ENCODE measurements around the gene HELZ2. TPM values are rescaled to one million over a fixed set of nuclear protein-coding genes. Genes with fewer than 3 reads are reported as not detected.
A peak's percentile ranks its signal among the peaks of the same experiment; 100 is the strongest.

Gene HELZ2
- total RNA-seq, 1 experiment from 2014 or later = 17.8 TPM

DNA sequence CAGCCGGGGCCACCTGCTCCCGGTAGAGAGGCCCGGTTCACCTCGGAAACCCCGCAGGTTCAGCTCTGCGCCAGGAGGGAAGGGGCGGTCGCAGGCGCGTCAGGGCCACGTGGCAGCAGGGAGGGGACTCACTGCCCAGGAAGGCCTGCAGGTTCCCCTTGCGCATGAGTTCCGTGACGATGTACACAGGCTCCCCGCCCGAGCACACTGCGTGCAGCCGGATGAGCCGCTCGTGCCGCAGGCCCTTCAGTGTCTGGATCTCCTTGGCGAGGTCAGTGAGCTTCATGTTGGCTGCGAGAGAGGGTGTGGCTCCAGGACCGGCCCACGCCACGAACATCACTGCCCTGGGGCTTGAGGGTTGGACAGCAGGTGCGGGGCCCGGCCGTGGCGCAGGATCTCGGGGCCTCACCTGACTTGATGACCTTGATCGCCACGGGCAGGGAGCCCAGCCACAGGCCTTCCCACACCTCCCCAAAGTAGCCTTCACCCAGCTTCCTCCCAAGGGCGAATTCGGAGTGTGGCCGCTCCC lies 31.9 kb downstream of the HELZ2 start:
- Histone ChIP-seq H3K4me1 (replicated peaks) (peaks cover 14% of the 10 kb centered on the region), H3K27ac (no peak overlapping the region), H3K36me3 (no peaks in the 10 kb centered on the region), H3K9me3 (replicated peaks) (no peaks in the 10 kb centered on the region), H3K4me3 (no peak overlapping the region), H3K27me3 (replicated peaks) (peaks cover 12% of the 10 kb centered on the region)
- no peak for DNase-seq (ENCODE audit: low read depth in 1 of 2, low spot score in 2 of 2)

DNA sequence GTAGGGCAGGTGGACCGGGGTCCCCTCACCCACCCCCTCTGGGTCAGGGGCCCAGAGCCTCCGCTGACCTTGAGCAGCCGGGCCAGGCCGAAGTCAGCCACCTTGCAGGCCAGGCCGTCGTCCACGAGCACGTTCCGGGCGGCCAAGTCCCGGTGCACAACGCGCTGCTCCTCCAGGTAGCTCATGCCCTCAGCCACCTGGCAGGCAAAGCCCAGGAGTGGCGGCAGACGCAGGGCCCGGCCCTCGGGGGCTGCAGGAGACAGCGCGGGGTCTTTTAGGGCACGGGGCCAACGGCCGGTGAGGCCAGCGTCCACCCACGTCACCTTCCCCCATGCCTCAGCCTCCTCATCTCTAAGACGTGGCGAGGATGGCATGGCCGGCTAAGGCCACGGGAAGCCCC lies 32.7 kb downstream of the HELZ2 start:
- Histone ChIP-seq H3K27ac (no peak overlapping the region), H3K27me3 (replicated peaks) (peaks cover 7% of the 10 kb centered on the region; the same call in 1 of the 2 replicates), H3K9me3 (replicated peaks) (no peaks in the 10 kb centered on the region), H3K4me3 (no peak overlapping the region), H3K4me1 (replicated peaks) (peaks cover 14% of the 10 kb centered on the region), H3K36me3 (no peaks in the 10 kb centered on the region)
- no peak for DNase-seq (ENCODE audit: low read depth in 1 of 2, low spot score in 2 of 2)

DNA sequence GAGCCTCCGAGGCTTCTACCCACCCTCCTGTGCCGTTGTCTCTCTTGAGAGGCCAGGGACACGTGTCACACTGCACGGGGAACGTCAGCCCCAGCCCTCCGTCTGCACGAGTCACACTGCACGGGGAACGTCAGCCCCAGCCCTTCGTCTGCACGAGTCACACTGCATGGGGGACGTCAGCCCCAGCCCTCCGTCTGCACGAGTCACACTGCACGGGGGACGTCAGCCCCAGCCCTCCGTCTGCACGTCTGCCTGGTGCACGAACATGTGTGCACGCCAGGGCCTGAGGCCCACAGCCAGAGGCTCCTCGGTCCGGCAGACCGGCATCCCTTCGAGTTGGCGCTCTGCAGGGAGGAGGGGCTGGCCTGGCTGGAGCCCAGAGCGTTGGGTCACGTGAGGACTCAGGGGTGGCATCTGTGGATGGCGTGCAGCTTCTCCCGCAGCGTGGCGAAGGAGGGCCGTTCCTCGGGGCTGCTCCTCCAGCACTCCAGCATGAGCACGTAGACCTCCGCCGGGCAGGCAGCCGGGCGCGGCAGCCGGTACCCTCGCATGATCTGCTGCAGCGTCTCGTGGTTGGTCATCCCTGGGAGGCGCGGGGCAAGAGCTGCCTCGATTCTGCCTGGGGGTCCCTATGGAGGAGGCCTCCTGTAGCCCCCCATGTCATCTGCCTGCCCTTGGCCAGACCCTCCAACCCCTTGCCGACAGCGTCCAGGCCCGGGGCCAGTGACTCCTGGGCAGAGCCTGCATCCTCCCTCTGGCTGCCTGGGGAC lies 33.4 kb downstream of the HELZ2 start:
- H3K27me3 ChIP-seq (replicated peaks) = peaks cover 7% of the 10 kb centered on the region; the same call in 1 of the 2 replicates
- peaks cover 14% of the 10 kb centered on the region for H3K4me1 ChIP-seq (replicated peaks)
- H3K9me3 ChIP-seq (replicated peaks) = no peaks in the 10 kb centered on the region
- DNase-seq (ENCODE audit: low read depth in 1 of 2, low spot score in 2 of 2) = no peak
- no peaks in the 10 kb centered on the region for H3K36me3 ChIP-seq
- no peak overlapping the region for H3K4me3 ChIP-seq
- H3K27ac ChIP-seq = no peak overlapping the region

DNA sequence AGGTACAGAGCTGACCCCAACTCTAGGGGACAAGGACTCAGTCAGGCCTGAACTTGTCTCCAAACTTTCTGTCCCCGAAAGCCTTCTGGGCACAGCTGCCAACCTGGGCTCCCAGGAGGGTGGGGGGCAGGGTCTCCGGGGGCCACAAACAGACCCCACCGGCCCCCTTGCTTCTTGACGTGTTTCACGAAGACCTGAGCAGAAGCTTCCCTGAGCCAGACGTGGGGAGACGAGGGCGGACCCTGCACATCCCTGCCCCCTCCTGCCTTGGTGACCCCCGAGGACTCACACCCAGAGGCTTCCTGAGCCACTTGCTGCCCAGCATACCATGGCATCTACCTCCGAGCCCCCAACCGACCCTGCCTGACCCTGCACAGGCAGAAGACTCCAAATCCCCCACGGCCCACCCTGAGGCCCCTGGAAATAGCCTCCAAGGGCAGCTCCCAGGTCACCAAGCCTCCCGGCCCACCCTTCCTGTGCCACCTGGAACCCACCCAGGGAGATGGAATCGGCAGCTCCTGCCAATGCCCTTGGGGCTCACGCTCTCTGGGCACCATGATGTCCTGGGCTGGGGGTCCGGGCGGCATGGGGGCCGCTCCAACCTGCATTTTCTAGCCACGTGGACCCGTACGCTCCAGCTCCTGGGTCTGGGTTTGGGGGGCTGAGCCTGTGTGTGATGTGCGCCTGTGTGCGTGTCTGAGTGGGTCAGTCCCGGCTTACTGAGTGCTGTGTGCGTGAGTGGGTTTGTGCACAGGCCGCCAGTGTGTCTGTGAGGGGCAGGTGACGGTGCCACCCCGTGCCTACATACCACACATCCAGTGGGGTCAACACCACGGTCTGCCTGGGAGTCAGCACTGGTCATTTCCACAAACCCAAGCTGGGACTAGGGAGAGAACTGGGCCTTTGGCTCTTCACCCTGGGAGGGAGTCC lies 34.3 kb downstream of the HELZ2 start:
- no peak overlapping the region for H3K27ac ChIP-seq
- no peak overlapping the region for H3K4me3 ChIP-seq
- no peaks in the 10 kb centered on the region for H3K36me3 ChIP-seq
- H3K4me1 ChIP-seq (replicated peaks) = peaks cover 14% of the 10 kb centered on the region
- DNase-seq (ENCODE audit: low read depth in 1 of 2, low spot score in 2 of 2) = no peak
- H3K9me3 ChIP-seq (replicated peaks) = no peaks in the 10 kb centered on the region
- peaks cover 14% of the 10 kb centered on the region for H3K27me3 ChIP-seq (replicated peaks)

DNA sequence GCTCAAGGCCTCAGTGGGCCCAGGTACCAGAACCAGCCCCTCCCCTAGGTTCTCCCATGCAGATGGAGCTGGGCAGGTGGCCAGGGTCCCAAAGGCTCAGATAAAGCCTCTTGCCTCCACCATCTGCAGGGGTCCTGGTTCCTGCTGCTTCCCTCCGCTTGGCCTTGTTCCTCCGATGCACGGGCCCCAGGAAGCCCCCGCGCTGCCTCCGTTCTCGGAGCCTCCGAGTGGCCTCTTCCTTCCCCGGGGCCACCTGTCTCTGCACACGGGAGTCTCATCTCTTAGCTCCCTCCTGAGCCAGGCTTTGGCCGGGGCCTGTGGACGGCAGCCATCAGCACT lies 35.0 kb downstream of the HELZ2 start:
- Histone ChIP-seq H3K4me1 (replicated peaks) (peaks cover 14% of the 10 kb centered on the region), H3K4me3 (no peak overlapping the region), H3K27ac (no peak overlapping the region), H3K27me3 (replicated peaks) (peaks cover 18% of the 10 kb centered on the region), H3K9me3 (replicated peaks) (no peaks in the 10 kb centered on the region), H3K36me3 (no peaks in the 10 kb centered on the region)
- DNase-seq (ENCODE audit: low read depth in 1 of 2, low spot score in 2 of 2) = no peak

DNA sequence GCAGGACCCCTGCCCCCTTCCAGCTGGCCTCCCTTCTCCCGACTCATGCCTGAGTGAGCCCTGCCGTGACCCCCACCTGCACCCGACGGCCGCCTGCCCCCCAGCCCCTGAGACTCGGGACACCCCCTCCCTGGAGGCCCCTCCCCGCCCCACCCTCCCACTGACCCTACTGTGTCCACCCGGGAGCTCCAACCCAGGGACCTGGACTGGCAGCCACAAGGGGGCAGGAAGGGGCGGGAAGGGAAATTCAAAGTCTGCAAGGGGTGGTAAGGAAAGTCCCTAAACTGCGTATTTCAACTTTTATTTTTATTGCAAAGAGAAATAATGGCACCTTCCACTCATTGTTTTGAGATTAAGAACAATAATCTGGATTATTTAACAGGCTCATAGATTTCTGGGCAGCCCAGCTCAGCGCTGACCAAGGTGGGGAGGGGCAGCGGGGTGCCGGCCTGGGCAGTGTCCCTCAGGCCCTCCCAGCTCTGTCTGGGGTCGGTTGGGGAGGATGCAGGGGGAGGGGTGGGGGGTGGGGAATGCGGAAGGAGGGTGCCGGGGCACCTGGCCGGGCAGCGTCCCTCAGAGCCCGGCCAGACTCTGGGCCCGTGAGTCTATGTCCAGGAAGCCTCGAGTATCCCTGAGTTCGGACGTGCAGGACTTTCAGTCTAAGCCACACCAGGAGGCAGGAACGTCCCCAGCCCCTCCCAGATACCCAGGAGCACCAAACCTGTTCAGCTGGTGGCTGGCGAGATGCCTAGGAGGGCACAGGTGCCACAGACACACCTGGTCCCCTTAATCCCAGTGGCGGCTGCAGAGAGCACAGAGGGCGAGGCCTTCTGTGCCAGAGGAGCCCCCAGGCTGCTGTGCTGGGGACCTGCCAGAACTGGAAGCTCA lies 35.6 kb downstream of the HELZ2 start:
- Histone ChIP-seq H3K27me3 (replicated peaks) (peaks cover 20% of the 10 kb centered on the region), H3K4me1 (replicated peaks) (peaks cover 14% of the 10 kb centered on the region), H3K4me3 (peak overlapping the region; percentile 15), H3K9me3 (replicated peaks) (no peaks in the 10 kb centered on the region), H3K27ac (no peak overlapping the region), H3K36me3 (no peaks in the 10 kb centered on the region)
- peak in 1 of 2 experiments; percentile 72 for DNase-seq (ENCODE audit: low read depth in 1 of 2, low spot score in 2 of 2)

DNA sequence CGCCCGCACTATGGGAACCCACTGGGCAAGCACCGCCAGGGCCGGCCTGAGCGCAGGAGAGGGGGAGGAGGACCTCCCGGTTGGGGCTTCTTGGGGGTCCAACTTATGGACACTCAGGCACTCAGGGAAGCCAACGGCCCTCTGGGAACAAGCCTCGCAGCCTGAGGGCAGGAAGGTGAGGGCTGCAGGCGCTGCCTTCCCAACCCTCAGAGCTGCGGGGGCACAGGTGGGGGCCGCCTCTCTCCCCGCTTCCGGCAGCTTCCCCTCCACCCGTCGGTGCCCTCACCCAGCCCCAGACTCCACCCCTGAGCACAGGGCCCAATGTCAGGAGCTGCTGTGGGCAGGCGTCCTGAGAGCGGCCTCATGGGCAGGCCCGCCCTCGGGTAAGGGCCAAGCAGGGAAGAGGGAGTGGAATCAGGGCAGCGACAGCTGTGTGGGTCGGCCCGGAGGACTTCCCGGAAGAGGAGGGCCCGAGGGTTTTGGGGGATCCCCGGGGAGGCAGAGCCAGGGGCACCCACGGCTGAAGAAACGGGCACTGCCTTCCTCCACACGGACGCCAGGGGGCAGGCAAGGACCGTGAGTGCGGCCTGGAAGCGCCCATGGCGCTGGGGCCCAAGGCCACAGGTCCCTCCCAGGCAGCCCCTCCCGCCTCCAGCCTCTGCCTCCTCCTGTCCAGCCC lies 36.4 kb downstream of the HELZ2 start:
- no peaks in the 10 kb centered on the region for H3K9me3 ChIP-seq (replicated peaks)
- peak; percentile 85 to 86 for DNase-seq (ENCODE audit: low read depth in 1 of 2, low spot score in 2 of 2)
- H3K4me1 ChIP-seq (replicated peaks) = peaks cover 14% of the 10 kb centered on the region
- no peaks in the 10 kb centered on the region for H3K36me3 ChIP-seq
- peaks cover 24% of the 10 kb centered on the region for H3K27me3 ChIP-seq (replicated peaks)
- no peak overlapping the region for H3K27ac ChIP-seq
- H3K4me3 ChIP-seq = peak overlapping the region; percentile 15

DNA sequence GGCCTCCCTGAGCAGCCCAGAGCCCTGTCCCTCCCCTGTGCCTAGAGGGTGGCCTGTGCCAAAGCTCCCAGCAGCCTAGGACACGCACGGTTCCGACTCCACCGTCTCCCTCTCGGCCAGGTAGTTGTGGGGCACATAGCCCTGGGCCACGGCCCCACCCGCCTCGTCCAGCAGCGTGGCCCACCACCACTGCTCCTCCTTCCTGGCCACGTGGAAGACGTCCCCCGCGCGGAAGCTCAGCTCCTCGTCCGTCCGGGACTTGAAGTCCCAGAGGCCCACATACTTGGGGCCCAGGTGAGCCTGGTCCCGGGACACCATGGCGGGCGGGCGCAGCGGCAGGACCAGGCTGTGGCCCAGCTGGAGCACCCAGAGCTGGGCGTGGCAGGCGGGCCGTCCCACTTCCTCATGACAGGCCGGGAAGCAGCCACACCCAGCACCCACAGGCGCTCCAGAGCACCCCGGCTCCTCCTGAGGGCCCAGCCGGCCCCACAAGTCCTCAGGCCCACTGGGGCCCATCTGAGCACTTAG lies 37.0 kb downstream of the HELZ2 start, which contains the start of gene PTK6:
Gene PTK6 (minus strand): TSS at position 380 of the 528 bp plus-strand sequence. CDS start 62 bp downstream, at position 318.
- no peak within 1 kb of the TSS for H3K27ac ChIP-seq
- H3K9me3 ChIP-seq (replicated peaks) = no peaks in the 10 kb centered on the region
- DNase-seq (ENCODE audit: low read depth in 1 of 2, low spot score in 2 of 2) = no peak
- H3K36me3 ChIP-seq = no peaks in the 10 kb centered on the region
- H3K4me3 ChIP-seq = peak within 1 kb of the TSS; percentile 15
- peaks cover 25% of the 10 kb centered on the region for H3K27me3 ChIP-seq (replicated peaks)
- peaks cover 14% of the 10 kb centered on the region for H3K4me1 ChIP-seq (replicated peaks)

DNA sequence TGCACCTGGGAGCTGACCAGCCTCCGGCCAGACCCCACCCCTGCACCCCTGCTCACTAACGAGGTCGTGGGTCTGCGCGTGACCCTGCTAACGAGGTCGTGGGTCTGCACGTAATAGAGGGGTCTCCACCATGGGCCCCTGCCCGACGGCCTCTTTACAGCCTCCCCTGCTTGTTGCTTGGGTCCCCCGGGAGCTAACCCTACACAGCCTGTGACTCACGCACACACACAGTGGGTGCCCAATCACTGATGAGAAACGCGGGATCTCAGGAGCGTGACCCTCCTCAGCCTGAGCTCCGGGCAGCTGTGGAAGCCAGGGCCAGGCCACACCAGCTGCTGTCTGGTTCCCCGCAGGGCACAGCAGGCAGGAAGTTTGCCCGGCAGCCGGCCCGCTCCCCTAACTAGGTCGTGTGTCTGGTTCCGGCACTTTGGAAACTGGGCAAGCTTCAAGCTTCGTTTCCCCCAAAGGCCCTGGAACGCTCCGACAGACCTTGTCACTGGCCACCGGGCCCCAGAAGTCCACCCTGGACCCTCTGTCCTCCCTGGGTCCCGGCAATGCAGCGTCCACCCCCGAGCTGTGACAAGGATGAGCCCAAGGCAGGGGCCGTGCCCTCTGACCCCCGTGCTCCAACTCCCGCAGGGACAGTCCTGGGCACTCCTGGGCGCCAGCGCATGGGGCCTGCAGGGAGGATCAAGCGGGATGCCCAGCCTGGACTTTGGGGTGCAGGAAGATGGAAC lies 37.6 kb downstream of the HELZ2 start:
- H3K36me3 ChIP-seq = no peaks in the 10 kb centered on the region
- no peak for DNase-seq (ENCODE audit: low read depth in 1 of 2, low spot score in 2 of 2)
- no peaks in the 10 kb centered on the region for H3K9me3 ChIP-seq (replicated peaks)
- H3K27me3 ChIP-seq (replicated peaks) = peaks cover 25% of the 10 kb centered on the region
- H3K4me1 ChIP-seq (replicated peaks) = peaks cover 14% of the 10 kb centered on the region
- H3K4me3 ChIP-seq = no peak overlapping the region
- H3K27ac ChIP-seq = no peak overlapping the region

DNA sequence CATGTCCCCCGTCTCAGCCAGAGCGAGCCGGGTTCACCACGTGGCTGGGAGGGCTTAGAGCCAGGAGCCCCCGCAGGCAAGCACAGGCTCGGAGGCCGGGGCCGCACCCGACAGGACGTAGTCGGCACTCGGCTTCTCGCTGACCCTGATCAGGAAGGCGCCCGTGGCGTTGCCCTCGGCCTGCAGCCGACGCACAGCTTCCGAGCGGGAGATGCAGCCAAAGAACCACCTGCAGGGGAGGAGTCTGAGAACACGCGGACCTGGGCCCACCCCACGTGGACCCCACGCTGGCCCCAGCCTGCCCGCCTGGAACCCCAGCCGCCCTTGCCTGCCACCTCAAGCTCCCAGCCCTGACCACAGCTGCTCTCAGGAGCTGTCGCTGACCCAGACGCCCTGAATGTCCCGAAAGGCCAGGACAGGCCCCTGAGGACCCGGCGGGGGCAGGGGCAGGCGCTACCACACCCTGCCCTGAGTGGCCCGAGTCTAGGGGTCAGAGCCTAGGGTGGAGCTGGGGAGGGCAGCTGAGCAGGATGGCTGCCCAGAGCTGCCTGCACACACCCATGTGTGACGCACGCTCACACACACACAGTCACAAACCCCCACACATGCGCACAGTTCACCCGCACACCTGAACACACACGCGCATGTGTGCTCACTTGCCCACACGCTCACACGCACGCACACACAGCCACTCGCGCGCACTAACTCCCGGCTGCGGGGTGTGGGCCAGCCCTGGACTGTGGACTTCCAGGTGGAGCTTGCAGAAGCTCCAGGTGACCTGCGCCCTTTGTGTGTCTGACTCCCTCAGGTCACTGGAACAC lies 39.0 kb downstream of the HELZ2 start:
- Histone ChIP-seq H3K4me1 (replicated peaks) (peaks cover 7% of the 10 kb centered on the region), H3K27me3 (replicated peaks) (peaks cover 25% of the 10 kb centered on the region), H3K9me3 (replicated peaks) (no peaks in the 10 kb centered on the region), H3K27ac (no peak overlapping the region), H3K36me3 (no peaks in the 10 kb centered on the region), H3K4me3 (no peak overlapping the region)
- no peak for DNase-seq (ENCODE audit: low read depth in 1 of 2, low spot score in 2 of 2)

DNA sequence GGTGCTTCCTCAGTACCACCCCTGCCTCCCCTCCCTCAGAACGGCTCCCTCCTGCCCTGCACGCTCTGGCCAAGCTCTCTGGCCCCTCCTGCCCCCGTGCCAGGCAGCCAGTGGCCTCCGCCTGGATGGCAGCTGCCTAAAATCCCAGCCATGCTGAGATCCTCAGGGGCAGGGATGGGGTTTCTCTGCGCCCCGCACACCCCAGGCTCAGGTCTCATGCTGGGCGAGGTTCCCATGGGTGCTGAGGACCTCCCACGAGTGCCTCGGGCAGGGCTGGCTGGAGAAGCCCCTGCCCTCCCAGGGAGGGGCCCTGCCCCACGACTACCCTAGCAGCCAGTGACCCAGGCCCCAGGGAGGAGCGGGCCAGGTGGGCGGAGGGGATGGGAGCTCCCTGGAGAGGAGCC lies 39.6 kb downstream of the HELZ2 start:
- H3K27me3 ChIP-seq (replicated peaks) = peaks cover 25% of the 10 kb centered on the region
- H3K4me1 ChIP-seq (replicated peaks) = peaks cover 7% of the 10 kb centered on the region
- no peak overlapping the region for H3K4me3 ChIP-seq
- no peak overlapping the region for H3K27ac ChIP-seq
- no peaks in the 10 kb centered on the region for H3K9me3 ChIP-seq (replicated peaks)
- no peaks in the 10 kb centered on the region for H3K36me3 ChIP-seq
- no peak for DNase-seq (ENCODE audit: low read depth in 1 of 2, low spot score in 2 of 2)

Data from SJSA1 (cell line).